ENCODE data around the gene OXSR1. TPM values are rescaled to one million over a fixed set of nuclear protein-coding genes. Genes with fewer than 3 reads are reported as not detected.

The OXSR1 gene
- total and polyA plus RNA-seq, 9 donors = 12.4 to 41.1 (median 28.4) TPM

GRCh38 chr3:38127611-38128302 lies 37.6 kb upstream of the OXSR1 start:
- Histone ChIP-seq H3K4me3 (no peak overlapping the region), H3K4me1 (ENCODE audit: insufficient read depth) (peaks cover 2% of the 10 kb centered on the region), H3K27ac (no peak overlapping the region), H3K27me3 (no peaks in the 10 kb centered on the region), H3K9me3 (no peaks in the 10 kb centered on the region), H3K36me3 (no peaks in the 10 kb centered on the region)
- WGBS, 3 donors = 93 to 95% (median 95%) methylated on average over 4 of the region's 4 CpGs
- intact Hi-C loops (cut with DNase I) = no loop called here
- TF ChIP-seq EP300 (IDR thresholded peaks at IDR 0.05) (no peak), CTCF (IDR thresholded peaks at IDR 0.05) (no peak), POLR2A (IDR thresholded peaks at IDR 0.05) (no peak)
- peak in 1 of 5 donors; percentile 4 for DNase-seq

- Histone ChIP-seq H3K27me3 (no peaks in the 10 kb centered on the region), H3K9me3 (no peaks in the 10 kb centered on the region), H3K4me3 (no peak overlapping the region), H3K36me3 (no peaks in the 10 kb centered on the region), H3K4me1 (ENCODE audit: insufficient read depth) (peaks cover 2% of the 10 kb centered on the region), H3K27ac (no peak overlapping the region)
- intact Hi-C loops (cut with DNase I) = no loop called here
- no peak for TF ChIP-seq EP300 (IDR thresholded peaks at IDR 0.05)
- no peak for TF ChIP-seq POLR2A (IDR thresholded peaks at IDR 0.05)
- TF ChIP-seq CTCF (IDR thresholded peaks at IDR 0.05) = no peak
- WGBS, 3 donors = 94 to 100% (median 100%) methylated on average over 1 of the region's 1 CpG
- DNase-seq = peak in 1 of 5 donors; percentile 4
Observed at GRCh38 chr3:38128303-38128655, 37.1 kb upstream of the OXSR1 start.

GRCh38 chr3:38129058-38129457 lies 36.3 kb upstream of the OXSR1 start:
- WGBS, 3 donors = 89 to 97% (median 92%) methylated on average over 5 of the region's 5 CpGs
- peak in 1 of 5 donors; percentile 9 for DNase-seq

GRCh38 chr3:38130631-38131065 lies 34.7 kb upstream of the OXSR1 start:
- H3K27me3 ChIP-seq = no peaks in the 10 kb centered on the region
- H3K9me3 ChIP-seq = no peaks in the 10 kb centered on the region
- no peak for TF ChIP-seq EP300 (IDR thresholded peaks at IDR 0.05)
- TF ChIP-seq CTCF (IDR thresholded peaks at IDR 0.05) = no peak
- TF ChIP-seq POLR2A (IDR thresholded peaks at IDR 0.05) = no peak
- H3K36me3 ChIP-seq = no peaks in the 10 kb centered on the region
- intact Hi-C loops (cut with DNase I) = loop anchor here in 1 of 4 donors (10.0 kb wide), 1 partner anchor 126 kb away; no protein-coding TSS in a partner anchor
- DNase-seq = peak in 1 of 5 donors; percentile 10
- H3K4me3 ChIP-seq = no peak overlapping the region
- WGBS, 3 donors = 73 to 77% (median 74%) methylated on average over 3 of the region's 3 CpGs
- H3K27ac ChIP-seq = no peak overlapping the region
- H3K4me1 ChIP-seq (ENCODE audit: insufficient read depth) = peaks cover 7% of the 10 kb centered on the region

More at GRCh38 chr3:38129058-38129457, 36.3 kb upstream of the OXSR1 start:
- H3K4me3 ChIP-seq = no peak overlapping the region
- H3K4me1 ChIP-seq (ENCODE audit: insufficient read depth) = peaks cover 2% of the 10 kb centered on the region
- no peak overlapping the region for H3K27ac ChIP-seq
- H3K27me3 ChIP-seq = no peaks in the 10 kb centered on the region
- no peaks in the 10 kb centered on the region for H3K36me3 ChIP-seq
- intact Hi-C loops (cut with DNase I) = no loop called here
- TF ChIP-seq EP300 (IDR thresholded peaks at IDR 0.05) (no peak), POLR2A (IDR thresholded peaks at IDR 0.05) (no peak), CTCF (IDR thresholded peaks at IDR 0.05) (no peak)
- no peaks in the 10 kb centered on the region for H3K9me3 ChIP-seq

All from ovary (tissue), 9 donors.